NCI-H446 treated with DMSO at 0.1 percent for 48 hours (cell line): ENCODE results near the gene DHRS13.
"Not testable (repeated sequence)": the region's sequence is repeated elsewhere in the genome, so short reads cannot be mapped to it uniquely, and the experiment has no call there.

ENCODE experiments used
- DNase-seq: peaks from one replicate; lab custom pipeline; 2025; lab: John Stamatoyannopoulos, UW

Gene DHRS13

GRCh38 chr17:28903546-28903841 lies 615 bp upstream of the DHRS13 start:
- not testable (repeated sequence) for DNase-seq

- no peak for DNase-seq
Observed at GRCh38 chr17:28901866-28902818, 737 bp downstream of the DHRS13 start.

- no peak for DNase-seq
Observed at GRCh38 chr17:28900986-28901726, 1.7 kb downstream of the DHRS13 start.

GRCh38 chr17:28899212-28899815 lies 3.6 kb downstream of the DHRS13 start:
- no peak for DNase-seq

- no peak for DNase-seq
Observed at GRCh38 chr17:28898527-28898955, 4.3 kb downstream of the DHRS13 start.

GRCh38 chr17:28897769-28898526 lies 4.9 kb downstream of the DHRS13 start:
- no peak for DNase-seq

GRCh38 chr17:28896884-28897768 lies 5.8 kb downstream of the DHRS13 start, which contains the start of gene FLOT2:
FLOT2 (minus strand) TSS chr17:28897733; CDS start chr17:28897574, 159 bp downstream.
- DNase-seq = no peak

- DNase-seq = no peak
Observed at GRCh38 chr17:28896491-28896883, 6.4 kb downstream of the DHRS13 start.

- DNase-seq = no peak
Observed at GRCh38 chr17:28895794-28896447, 7.0 kb downstream of the DHRS13 start.

- DNase-seq = not testable (repeated sequence)
Observed at GRCh38 chr17:28893248-28894183, 9.4 kb downstream of the DHRS13 start.

- DNase-seq = no peak
Observed at GRCh38 chr17:28892024-28892423, 10.9 kb downstream of the DHRS13 start.

GRCh38 chr17:28891201-28891600 lies 11.7 kb downstream of the DHRS13 start:
- no peak for DNase-seq

GRCh38 chr17:28889996-28890395 lies 12.9 kb downstream of the DHRS13 start:
- no peak for DNase-seq

- no peak for DNase-seq
Observed at GRCh38 chr17:28888832-28889231, 14.0 kb downstream of the DHRS13 start.

- DNase-seq = no peak
Observed at GRCh38 chr17:28887871-28888471, 14.9 kb downstream of the DHRS13 start.

- no peak for DNase-seq
Observed at GRCh38 chr17:28885951-28886350, 16.9 kb downstream of the DHRS13 start.

GRCh38 chr17:28885363-28885762 lies 17.5 kb downstream of the DHRS13 start:
- no peak for DNase-seq

- DNase-seq = no peak
Observed at GRCh38 chr17:28883967-28884702, 18.7 kb downstream of the DHRS13 start.
